Gastrocnemius medialis (tissue), 4 donors: ENCODE data around the gene PNRC1.

Source experiments
- POLR2A ChIP-seq, 2 donors: fragments of 450-650 bp; IDR thresholded peaks; one replicate each; pipeline ENCODE4 v1.6.1; 2017; ENCODE audit warnings: antibody characterized with exemption in 2 of 2, mild to moderate bottlenecking in 2 of 2, moderate library complexity in 2 of 2
- TF ChIP-seq, protein P1 (sequence below), 5 experiments: fragments of 450-650 bp in 3 of 5; fragments of 200-600 bp in 2 of 5; sonication (generic) in 2 of 5; IDR thresholded peaks in 4 of 5; conservative IDR thresholded peaks in 1 of 5; 1 replicate in 4 of 5; 2 replicates in 1 of 5; pipeline ENCODE4 v1.5.1; 2016 to 2019; ENCODE audit warnings: antibody characterized with exemption in 5 of 5, mild to moderate bottlenecking in 3 of 5, moderate library complexity in 3 of 5

- TF ChIP-seq, protein P1, sequence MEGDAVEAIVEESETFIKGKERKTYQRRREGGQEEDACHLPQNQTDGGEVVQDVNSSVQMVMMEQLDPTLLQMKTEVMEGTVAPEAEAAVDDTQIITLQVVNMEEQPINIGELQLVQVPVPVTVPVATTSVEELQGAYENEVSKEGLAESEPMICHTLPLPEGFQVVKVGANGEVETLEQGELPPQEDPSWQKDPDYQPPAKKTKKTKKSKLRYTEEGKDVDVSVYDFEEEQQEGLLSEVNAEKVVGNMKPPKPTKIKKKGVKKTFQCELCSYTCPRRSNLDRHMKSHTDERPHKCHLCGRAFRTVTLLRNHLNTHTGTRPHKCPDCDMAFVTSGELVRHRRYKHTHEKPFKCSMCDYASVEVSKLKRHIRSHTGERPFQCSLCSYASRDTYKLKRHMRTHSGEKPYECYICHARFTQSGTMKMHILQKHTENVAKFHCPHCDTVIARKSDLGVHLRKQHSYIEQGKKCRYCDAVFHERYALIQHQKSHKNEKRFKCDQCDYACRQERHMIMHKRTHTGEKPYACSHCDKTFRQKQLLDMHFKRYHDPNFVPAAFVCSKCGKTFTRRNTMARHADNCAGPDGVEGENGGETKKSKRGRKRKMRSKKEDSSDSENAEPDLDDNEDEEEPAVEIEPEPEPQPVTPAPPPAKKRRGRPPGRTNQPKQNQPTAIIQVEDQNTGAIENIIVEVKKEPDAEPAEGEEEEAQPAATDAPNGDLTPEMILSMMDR (IDR thresholded peaks at IDR 0.05 in 4 of 5, conservative IDR thresholded peaks at IDR 0.05 in 1 of 5), result no peak
- no peak for TF ChIP-seq POLR2A (IDR thresholded peaks at IDR 0.05)
These were observed 21.3 kb upstream of the PNRC1 start for GRCh38 chr6:89059227-89059626.
